HepG2 (cell line): ENCODE measurements around the gene UBAP2. TPM values are rescaled to one million over a fixed set of nuclear protein-coding genes. Genes with fewer than 3 reads are reported as not detected.

Source experiments
- ATAC-seq: fragments of 200-7000 bp; cut with Tn5 transposase; 3 replicates; pipeline ENCODE4 v1.9.1; 2020; ENCODE audit warnings: mild to moderate bottlenecking, moderate library complexity
- BruUV-seq: library from RNA; stranded (reverse); fragments of 400-500 nt; replicated peaks from 2 replicates; lab custom pipeline; 2021; lab: Mats Ljungman, UMichigan
- CTCF ChIA-PET: fragments of 300-600 bp; formaldehyde crosslinking; extraction: SDS; loops from one replicate; lab custom pipeline; 2021; ENCODE audit warnings: low total read pairs, inconsistent platforms, low intra/inter-chr PET ratio; lab: Yijun Ruan, JAX
- POLR2A ChIA-PET: fragments of 350-600 bp; sonication (Branson Sonifier 250); formaldehyde crosslinking; loops from one replicate; lab custom pipeline; 2020; ENCODE audit warnings: antibody characterized with exemption, inconsistent platforms; lab: Yijun Ruan, JAX
- DNase-seq: peaks from one replicate; pipeline ENCODE4 v3.0.0-alpha.2; 2015; ENCODE audit warnings: low spot score
- FAIRE-seq: peaks from 3 replicates; lab custom pipeline; 2011; peaks lifted over from hg19 to GRCh38; lab: Jason Lieb, UNC
- H2AFZ ChIP-seq: one replicate; pipeline ENCODE4 v1.6.1; 2011; ENCODE audit warnings: low read length, inconsistent platforms
- H3K27ac ChIP-seq: fragments of 300-600 bp; 3 replicates; pipeline ENCODE4 v1.8.0; 2011; ENCODE audit warnings: mixed run types, mild to moderate bottlenecking, mixed read lengths, low read length, inconsistent platforms; ENCODE audit not compliant: insufficient read depth; ENCODE audit errors: extremely low read length
- H3K27me3 ChIP-seq, 2 experiments: fragments of 200-600 bp in 1 of 2; 2 replicates in 1 of 2; 3 replicates in 1 of 2; pipeline versions ENCODE4 v1.6.0 to v1.8.0; 2011; ENCODE audit warnings: low read length in 2 of 2, mild to moderate bottlenecking in 2 of 2, moderate library complexity in 2 of 2, inconsistent platforms in 1 of 2; ENCODE audit not compliant: insufficient read depth in 2 of 2, control insufficient read depth in 1 of 2
- H3K36me3 ChIP-seq, 2 experiments: fragments of 200-600 bp in 1 of 2; replicated peaks in 1 of 2; 2 replicates in 1 of 2; 3 replicates in 1 of 2; pipeline versions ENCODE4 v1.5.1 to v1.8.0; 2011; ENCODE audit warnings: low read length in 2 of 2, inconsistent platforms in 1 of 2; ENCODE audit not compliant: insufficient read depth in 2 of 2, control insufficient read depth in 1 of 2
- H3K4me1 ChIP-seq: 2 replicates; pipeline ENCODE4 v1.5.1; 2012; ENCODE audit warnings: low read length, inconsistent platforms; ENCODE audit not compliant: insufficient read depth
- H3K4me2 ChIP-seq: 2 replicates; pipeline ENCODE4 v1.6.0; 2011; ENCODE audit warnings: low read depth, low read length, inconsistent platforms
- H3K4me3 ChIP-seq, 3 experiments: fragments of 200-600 bp in 1 of 3; sonication (generic), shearing (Covaris generic) in 1 of 3; replicated peaks in 1 of 3; 2 replicates each; pipeline ENCODE4 v1.5.1; 2011 to 2016; ENCODE audit warnings: low read length in 3 of 3, inconsistent platforms in 2 of 3, low read depth in 2 of 3, mild to moderate bottlenecking in 2 of 3, control low read depth in 1 of 3, mixed read lengths in 1 of 3; ENCODE audit not compliant: insufficient read depth in 1 of 3
- H3K79me2 ChIP-seq: one replicate; pipeline ENCODE4 v1.6.1; 2011; ENCODE audit warnings: low read length, inconsistent platforms; ENCODE audit not compliant: insufficient read depth
- H3K9ac ChIP-seq: 2 replicates; pipeline ENCODE4 v1.6.0; 2011; ENCODE audit warnings: mild to moderate bottlenecking, low read depth, low read length, inconsistent platforms; ENCODE audit not compliant: insufficient read depth
- H3K9me3 ChIP-seq: 2 replicates; pipeline ENCODE4 v1.5.1; 2012; ENCODE audit warnings: mild to moderate bottlenecking, low read length
- H4K20me1 ChIP-seq: 2 replicates; pipeline ENCODE4 v1.6.0; 2011; ENCODE audit warnings: inconsistent platforms, mild to moderate bottlenecking, low read length, moderate library complexity; ENCODE audit not compliant: insufficient read depth
- AGO2 ChIP-seq: fragments of 200-400 bp; formaldehyde crosslinking; optimal IDR thresholded peaks from 2 replicates; pipeline ENCODE3; 2017; ENCODE audit warnings: mild to moderate bottlenecking, low read depth, low read length, moderate library complexity
- ARNT2 ChIP-seq: sonication (generic); formaldehyde crosslinking; IDR thresholded peaks from 2 replicates; pipeline ENCODE4 v1.8.0; 2022; ENCODE audit warnings: mild to moderate bottlenecking, low read depth, missing genetic modification reagents, moderate library complexity
- CENPX ChIP-seq: sonication (generic); formaldehyde crosslinking; IDR thresholded peaks from 2 replicates; pipeline ENCODE4 v1.9.0; 2021; ENCODE audit warnings: mild to moderate bottlenecking, missing genetic modification reagents, moderate library complexity
- PITX1 ChIP-seq: sonication (generic); formaldehyde crosslinking; IDR thresholded peaks from 2 replicates; pipeline ENCODE4 v1.5.1; 2020; ENCODE audit warnings: mild to moderate bottlenecking, missing genetic modification reagents
- RBM22 ChIP-seq: fragments of 200-400 bp; formaldehyde crosslinking; optimal IDR thresholded peaks from 2 replicates; pipeline ENCODE3; 2017; ENCODE audit warnings: mild to moderate bottlenecking, low read length, moderate library complexity
- ZZZ3 ChIP-seq: sonication (generic); formaldehyde crosslinking; IDR thresholded peaks from 2 replicates; pipeline ENCODE4 v1.4.0; 2020; ENCODE audit warnings: missing genetic modification reagents, mild to moderate bottlenecking, borderline replicate concordance
- WGBS: methylation state at CpG from one replicate; pipeline ENCODE4 v1.1.6; 2017; ENCODE audit warnings: low lambda C conversion rate; 5-methylcytosine and 5-hydroxymethylcytosine counted together
- in situ Hi-C: cut with HindIII; loops from 2 replicates; pipeline ENCODE4 v1.10.0; 2017; ENCODE audit warnings: low pct_unique_long_range_greater_than_20kb; ENCODE audit not compliant: extremely low pct_ligation_motif_present
- intact Hi-C: fragments of 100-400 bp; cut with micrococcal nuclease; formaldehyde crosslinking; loops from one replicate; pipeline ENCODE4 v1.10.0; 2022; ENCODE audit not compliant: unreplicated experiment
- polyA plus RNA-seq, 8 experiments: library from polyadenylated mRNA; depleted of rRNA in 3 of 8; stranded (reverse) in 7 of 8; unstranded in 1 of 8; fragments of >200 nt; fragmentation: Illumina TruSeq in 4 of 8; extraction: Trizol in 4 of 8; gene quantifications; 2 replicates each; pipeline versions ENCODE4 v1.2.1 to v1.2.3, GENCODE V29; 2011 to 2016; ENCODE audit warnings: low read depth in 4 of 8, missing spikeins in 1 of 8, mixed read lengths in 1 of 8; ENCODE audit not compliant: insufficient read depth in 1 of 8
- total RNA-seq, 5 experiments: library from RNA; depleted of rRNA; stranded (reverse); fragments of >200 nt; fragmentation: Illumina TruSeq; extraction: Trizol; gene quantifications; 2 replicates each; pipeline ENCODE4 v1.2.3, GENCODE V29; 2016; ENCODE audit warnings: low read depth in 1 of 5
- TF ChIP-seq, protein P1 (sequence below): IDR thresholded peaks from 2 replicates; pipeline ENCODE4 v1.6.1; 2016; ENCODE audit warnings: mild to moderate bottlenecking

Gene UBAP2
- total and polyA plus RNA-seq, 2 of the 13 experiments (the other 11 are each of a cell fraction or from before 2014, with no cell fraction given), result 19.0 to 22.0 TPM

DNA sequence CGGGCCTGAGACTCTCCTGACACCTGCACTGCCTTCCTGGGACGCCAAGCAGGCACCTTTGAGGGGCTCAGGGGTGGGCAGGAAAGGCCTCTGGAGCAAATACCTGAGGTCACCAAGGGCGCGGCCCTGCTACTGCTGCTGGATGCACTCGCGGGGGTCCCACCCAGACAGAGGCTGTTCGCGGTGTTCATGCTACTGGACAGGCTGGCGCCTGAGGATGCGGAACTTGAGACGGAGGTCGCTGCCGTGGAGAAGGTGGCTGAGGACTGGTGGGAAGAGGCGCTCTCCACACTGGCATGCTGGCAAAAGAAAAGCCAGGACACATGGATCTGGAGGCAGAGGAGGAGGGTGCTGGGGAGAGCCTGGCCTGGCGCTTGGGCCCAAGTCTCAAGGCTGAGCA lies 121.0 kb downstream of the UBAP2 start:
- BruUV-seq, result no TSS peak
- TF ChIP-seq PITX1 (CRISPR knock-in tag), result no peak
- TF ChIP-seq AGO2, result peak; percentile 65
- TF ChIP-seq CENPX (CRISPR knock-in tag), result no peak
- TF ChIP-seq, protein P1, sequence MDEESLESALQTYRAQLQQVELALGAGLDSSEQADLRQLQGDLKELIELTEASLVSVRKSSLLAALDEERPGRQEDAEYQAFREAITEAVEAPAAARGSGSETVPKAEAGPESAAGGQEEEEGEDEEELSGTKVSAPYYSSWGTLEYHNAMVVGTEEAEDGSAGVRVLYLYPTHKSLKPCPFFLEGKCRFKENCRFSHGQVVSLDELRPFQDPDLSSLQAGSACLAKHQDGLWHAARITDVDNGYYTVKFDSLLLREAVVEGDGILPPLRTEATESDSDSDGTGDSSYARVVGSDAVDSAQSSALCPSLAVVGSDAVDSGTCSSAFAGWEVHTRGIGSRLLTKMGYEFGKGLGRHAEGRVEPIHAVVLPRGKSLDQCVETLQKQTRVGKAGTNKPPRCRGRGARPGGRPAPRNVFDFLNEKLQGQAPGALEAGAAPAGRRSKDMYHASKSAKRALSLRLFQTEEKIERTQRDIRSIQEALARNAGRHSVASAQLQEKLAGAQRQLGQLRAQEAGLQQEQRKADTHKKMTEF (CRISPR knock-in tag), result no peak
- TF ChIP-seq ARNT2, result no peak
- no peaks in the 10 kb centered on the region for H4K20me1 ChIP-seq
- intact Hi-C loops, result no loop called here
- no peaks in the 10 kb centered on the region for H3K9me3 ChIP-seq
- no peak for FAIRE-seq
- no peaks in the 10 kb centered on the region for H3K27me3 ChIP-seq
- in situ Hi-C loops, result no loop called here
- no peak overlapping the region for H3K4me3 ChIP-seq
- ATAC-seq, result no peak
- no peak overlapping the region for H3K27ac ChIP-seq
- peaks cover 65 to 90% of the 10 kb centered on the region in 2 experiments for H3K36me3 ChIP-seq
- no peak overlapping the region for H3K9ac ChIP-seq
- H3K4me2 ChIP-seq, result no peak overlapping the region
- no peaks in the 10 kb centered on the region for H3K79me2 ChIP-seq
- H2AFZ ChIP-seq, result no peak overlapping the region
- H3K4me1 ChIP-seq, result peaks cover 26% of the 10 kb centered on the region
- DNase-seq, result no peak
- ChIA-PET CTCF (no interaction called here), POLR2A (no interaction called here)
- WGBS, result 99% methylated on average over 15 of the region's 15 CpGs

DNA sequence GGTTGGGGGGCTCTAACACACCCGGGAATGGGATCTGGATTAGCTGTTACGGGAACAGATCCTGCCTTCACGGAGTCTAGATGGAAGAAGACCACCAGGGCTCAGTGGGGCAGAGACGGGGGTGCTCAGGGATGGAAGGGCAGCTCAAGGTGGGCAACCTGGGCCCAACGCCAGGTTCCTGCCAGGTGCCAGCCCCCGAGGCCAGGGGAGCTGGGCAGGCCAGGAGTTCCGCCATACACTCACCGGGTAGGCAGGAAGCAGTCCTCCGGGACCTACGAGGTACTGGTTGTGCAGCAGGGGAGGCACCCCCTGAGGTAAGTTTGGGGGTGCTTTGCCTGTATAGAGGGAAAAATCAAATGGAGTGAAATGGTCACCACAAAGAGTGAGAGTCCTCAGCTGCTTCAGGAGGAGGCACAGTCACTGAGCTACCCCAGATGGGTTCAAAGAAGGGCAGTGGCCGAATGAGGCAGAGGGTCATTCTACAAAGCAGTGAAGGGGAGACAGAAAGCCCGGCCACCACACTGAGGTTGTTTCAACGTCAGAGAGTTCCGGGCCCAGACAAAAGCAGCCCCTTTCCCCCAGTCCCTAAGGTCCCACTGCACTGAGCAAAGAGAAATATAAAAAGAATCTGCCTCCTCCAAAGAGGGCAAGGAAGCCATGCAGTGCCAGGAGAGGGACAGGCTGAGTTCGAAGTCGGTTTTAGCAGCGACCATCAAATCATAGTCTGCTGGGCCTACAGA lies 121.8 kb downstream of the UBAP2 start:
- POLR2A ChIA-PET, result no interaction called here
- FAIRE-seq (no peak), ATAC-seq (no peak), DNase-seq (no peak)
- CTCF ChIA-PET, result no interaction called here
- intact Hi-C loops (no loop called here), in situ Hi-C loops (no loop called here)
- Histone ChIP-seq H3K27me3 (no peaks in the 10 kb centered on the region), H4K20me1 (no peaks in the 10 kb centered on the region), H3K4me3 (no peak overlapping the region), H3K36me3 (peaks cover 67 to 90% of the 10 kb centered on the region in 2 experiments), H2AFZ (no peak overlapping the region), H3K9ac (no peak overlapping the region), H3K4me2 (no peak overlapping the region), H3K9me3 (no peaks in the 10 kb centered on the region), H3K79me2 (no peaks in the 10 kb centered on the region), H3K27ac (no peak overlapping the region), H3K4me1 (peaks cover 18% of the 10 kb centered on the region)
- 97% methylated on average over 13 of the region's 17 CpGs for WGBS
- TF ChIP-seq RBM22 (peak; percentile 32), ZZZ3 (CRISPR knock-in tag) (no peak)
- no TSS peak for BruUV-seq
